Erythroblast (primary cell): ENCODE measurements around the gene FAM124A.

Experiments
- GATA1 ChIP-seq: IDR thresholded peaks from 2 replicates; pipeline ENCODE4 v1.6.1; 2011; ENCODE audit warnings: low read depth, mild to moderate bottlenecking, control low read depth, low read length, moderate library complexity
- POLR2A ChIP-seq: IDR thresholded peaks from 2 replicates; pipeline ENCODE4 v1.6.1; 2011; ENCODE audit warnings: mild to moderate bottlenecking, low read length

GRCh38 chr13:51240958-51241357 is 18.8 kb downstream of the FAM124A start:
- TF ChIP-seq POLR2A (no peak), GATA1 (no peak)
